Lung (tissue), 12 donors: ENCODE data around the gene FHDC1. TPM values are rescaled to one million over a fixed set of nuclear protein-coding genes. Genes with fewer than 3 reads are reported as not detected.
A peak's percentile ranks its signal among the peaks of the same experiment; 100 is the strongest.

Source experiments
- ATAC-seq: fragments of 200-7000 bp; cut with Tn5 transposase; one replicate; pipeline ENCODE4 v1.9.1; 2020; ENCODE audit warnings: moderate number of reproducible peaks; ENCODE audit not compliant: insufficient read depth, low FRiP score
- DNase-seq, 3 donors: peaks; one replicate each; pipeline ENCODE4 v3.0.0-alpha.2; 2013 to 2017
- H3K27ac ChIP-seq, 2 donors: one replicate each; pipeline ENCODE4 v1.5.1; 2013; ENCODE audit warnings: mild to moderate bottlenecking in 2 of 2, moderate library complexity in 2 of 2, control low read depth in 1 of 2, inconsistent platforms in 1 of 2, low read depth in 1 of 2, low read length in 1 of 2
- H3K27me3 ChIP-seq, 3 donors: one replicate each; pipeline ENCODE4 v1.5.1; 2013; ENCODE audit warnings: low read length in 2 of 3; ENCODE audit not compliant: control insufficient read depth in 3 of 3, insufficient read depth in 3 of 3
- H3K36me3 ChIP-seq, 4 donors: one replicate each; pipeline ENCODE4 v1.5.1; 2013; ENCODE audit warnings: low read length in 4 of 4, mild to moderate bottlenecking in 1 of 4, moderate library complexity in 1 of 4; ENCODE audit not compliant: control insufficient read depth in 4 of 4, insufficient read depth in 4 of 4
- H3K4me1 ChIP-seq, 5 donors: one replicate each; pipeline ENCODE4 v1.5.1; 2013; ENCODE audit warnings: low read length in 5 of 5, mild to moderate bottlenecking in 2 of 5, moderate library complexity in 1 of 5; ENCODE audit not compliant: control insufficient read depth in 5 of 5, insufficient read depth in 5 of 5
- H3K4me3 ChIP-seq: one replicate; pipeline ENCODE4 v1.5.1; 2013; ENCODE audit warnings: mild to moderate bottlenecking, control low read depth, moderate library complexity
- H3K9ac ChIP-seq, 2 donors: one replicate each; pipeline ENCODE4 v1.5.1; 2013; ENCODE audit warnings: low read length in 2 of 2, control low read depth in 1 of 2; ENCODE audit not compliant: insufficient read depth in 1 of 2
- H3K9me3 ChIP-seq, 4 donors: one replicate each; pipeline ENCODE4 v1.5.1; 2013; ENCODE audit warnings: low read length in 3 of 4, mild to moderate bottlenecking in 1 of 4, moderate library complexity in 1 of 4; ENCODE audit not compliant: control insufficient read depth in 4 of 4, insufficient read depth in 3 of 4
- CTCF ChIP-seq: IDR thresholded peaks from 2 replicates; pipeline ENCODE4 v1.5.1; 2012; ENCODE audit warnings: mild to moderate bottlenecking; ENCODE audit errors: control extremely low read depth, extremely low read depth
- WGBS, 2 donors: extraction: QIAGEN DNeasy Blood & Tissue Kit; methylation state at CpG; one replicate each; pipeline ENCODE4 v1.1.7; 2013; 5-methylcytosine and 5-hydroxymethylcytosine counted together
- polyA plus RNA-seq, 2 donors: library from polyadenylated mRNA; stranded (reverse); fragments of 200-250 nt; gene quantifications; one replicate each; pipeline ENCODE4 v1.2.1, GENCODE V29; 2013
- total RNA-seq, 2 donors: library from RNA; depleted of rRNA in 1 of 2; stranded (reverse); fragments of >200 nt in 1 of 2; gene quantifications; one replicate each; pipeline ENCODE4 v1.2.1, GENCODE V29; 2014 to 2021
- donor health status: control.
- donor health status: control.
- donor health status: Bipolar disorder and iron deficiency.
- donor health status: healthy.
- donor health status: DM: yes; HTN: yes; CAD: no.

FHDC1 gene
- total and polyA plus RNA-seq, 4 donors, result 4.3 to 27.2 (median 17.3) TPM

- Histone ChIP-seq H3K9ac (no peak overlapping the region), H3K27me3 (no peaks in the 10 kb centered on the region), H3K36me3 (peaks cover 0 to 3% (median 2%) of the 10 kb centered on the region in 4 donors), H3K4me1 (no peaks in the 10 kb centered on the region), H3K27ac (no peak overlapping the region), H3K4me3 (no peak overlapping the region), H3K9me3 (no peaks in the 10 kb centered on the region)
- no peak for DNase-seq
- ATAC-seq, result no peak
- no peak for TF ChIP-seq CTCF
- 65 to 84% methylated on average over 3 of the region's 3 CpGs for WGBS, 2 donors
Measured at GRCh38 chr4:152910521-152910920, 25.6 kb upstream of the FHDC1 start.

GRCh38 chr4:152917543-152918395 is 18.4 kb upstream of the FHDC1 start:
- Histone ChIP-seq H3K4me3 (no peak overlapping the region), H3K4me1 (no peaks in the 10 kb centered on the region), H3K27ac (no peak overlapping the region), H3K36me3 (no peaks in the 10 kb centered on the region), H3K27me3 (no peaks in the 10 kb centered on the region), H3K9ac (no peak overlapping the region), H3K9me3 (peaks cover 0 to 3% (median 0%) of the 10 kb centered on the region in 4 donors)
- peak in 2 of 3 donors; percentile 21 to 62 for DNase-seq
- WGBS, 2 donors, result 69 to 89% methylated on average over 3 of the region's 3 CpGs
- no peak for TF ChIP-seq CTCF
- ATAC-seq, result peak; percentile 53

- H3K36me3 ChIP-seq, result no peaks in the 10 kb centered on the region
- ATAC-seq (no peak), DNase-seq (no peak)
- H3K9ac ChIP-seq, result no peak overlapping the region
- 61 to 95% methylated on average over 2 of the region's 2 CpGs for WGBS, 2 donors
- peaks cover 0 to 3% (median 0%) of the 10 kb centered on the region in 4 donors for H3K9me3 ChIP-seq
- no peak for TF ChIP-seq CTCF
- H3K27ac ChIP-seq, result no peak overlapping the region
- no peak overlapping the region for H3K4me3 ChIP-seq
- no peaks in the 10 kb centered on the region for H3K4me1 ChIP-seq
- no peaks in the 10 kb centered on the region for H3K27me3 ChIP-seq
Measured at GRCh38 chr4:152919826-152920225, 16.3 kb upstream of the FHDC1 start.
